HK-2 (cell line): ENCODE measurements around the gene HELLS.
"Not testable (repeated sequence)": the region's sequence is repeated elsewhere in the genome, so short reads cannot be mapped to it uniquely, and the experiment has no call there.

Source experiments
- DNase-seq: peaks from one replicate; pipeline ENCODE4 v3.0.0-alpha.2; 2018; ENCODE audit not compliant: unreplicated experiment

Gene HELLS

GRCh38 chr10:94607111-94607510 is 61.5 kb downstream of the HELLS start:
- no peak for DNase-seq

GRCh38 chr10:94608559-94608958 is 63.0 kb downstream of the HELLS start:
- no peak for DNase-seq

- DNase-seq, result no peak
Measured at GRCh38 chr10:94614558-94614957, 69.0 kb downstream of the HELLS start.

- DNase-seq, result no peak
Measured at GRCh38 chr10:94617389-94617944, 71.9 kb downstream of the HELLS start.

- DNase-seq, result no peak
Measured at GRCh38 chr10:94622666-94623205, 77.1 kb downstream of the HELLS start.

- DNase-seq, result no peak
Measured at GRCh38 chr10:94623572-94623971, 78.0 kb downstream of the HELLS start.

GRCh38 chr10:94626476-94626875 is 80.9 kb downstream of the HELLS start:
- no peak for DNase-seq

- DNase-seq, result no peak
Measured at GRCh38 chr10:94627511-94627910, 81.9 kb downstream of the HELLS start.

- no peak for DNase-seq
Measured at GRCh38 chr10:94630017-94630688, 84.6 kb downstream of the HELLS start.

GRCh38 chr10:94631077-94631875 is 85.7 kb downstream of the HELLS start:
- DNase-seq, result no peak

- DNase-seq, result no peak
Measured at GRCh38 chr10:94632954-94633353, 87.4 kb downstream of the HELLS start.

GRCh38 chr10:94638097-94638496 is 92.5 kb downstream of the HELLS start:
- not testable (repeated sequence) for DNase-seq

- DNase-seq, result no peak
Measured at GRCh38 chr10:94639902-94640301, 94.3 kb downstream of the HELLS start.

GRCh38 chr10:94640562-94640961 is 95.0 kb downstream of the HELLS start:
- no peak for DNase-seq

GRCh38 chr10:94641480-94641879 is 95.9 kb downstream of the HELLS start:
- no peak for DNase-seq

GRCh38 chr10:94644352-94644751 is 98.8 kb downstream of the HELLS start:
- no peak for DNase-seq

- DNase-seq, result no peak
Measured at GRCh38 chr10:94645285-94645684, 99.7 kb downstream of the HELLS start.
